Measurements from ENCODE around the gene CYP46A1.

Gene CYP46A1

DNA sequence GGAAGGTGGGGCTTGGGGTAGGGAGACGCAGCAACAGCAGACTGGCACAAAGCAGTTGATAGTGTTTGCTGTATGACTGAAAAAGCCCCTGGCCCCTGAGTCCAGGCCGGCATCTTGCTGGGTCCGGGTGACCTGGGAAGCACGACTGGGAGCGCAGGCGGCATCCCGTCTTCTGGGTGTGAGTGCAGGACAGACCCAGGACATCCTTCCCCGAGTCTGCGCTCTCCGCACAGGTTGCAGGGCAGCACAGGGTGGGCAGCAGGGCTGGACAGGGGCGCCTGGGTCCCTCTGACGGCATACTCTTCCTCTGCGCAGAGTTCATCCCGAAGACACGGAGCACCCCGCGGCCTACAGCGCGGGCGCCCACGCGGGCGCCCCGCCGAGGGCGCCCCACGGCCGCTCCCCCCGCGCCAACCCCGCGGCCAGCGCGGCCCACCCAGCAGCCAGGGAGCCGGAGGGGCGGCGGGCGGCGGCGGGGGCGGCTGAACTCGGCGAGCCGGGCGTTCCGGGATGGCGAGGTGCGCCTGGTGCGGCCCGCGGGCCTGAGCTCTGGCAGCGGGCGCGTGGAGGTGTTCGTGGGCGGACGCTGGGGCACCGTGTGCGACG lies 9.2 kb upstream of the CYP46A1 start:
- no peak for DNase-seq

DNA sequence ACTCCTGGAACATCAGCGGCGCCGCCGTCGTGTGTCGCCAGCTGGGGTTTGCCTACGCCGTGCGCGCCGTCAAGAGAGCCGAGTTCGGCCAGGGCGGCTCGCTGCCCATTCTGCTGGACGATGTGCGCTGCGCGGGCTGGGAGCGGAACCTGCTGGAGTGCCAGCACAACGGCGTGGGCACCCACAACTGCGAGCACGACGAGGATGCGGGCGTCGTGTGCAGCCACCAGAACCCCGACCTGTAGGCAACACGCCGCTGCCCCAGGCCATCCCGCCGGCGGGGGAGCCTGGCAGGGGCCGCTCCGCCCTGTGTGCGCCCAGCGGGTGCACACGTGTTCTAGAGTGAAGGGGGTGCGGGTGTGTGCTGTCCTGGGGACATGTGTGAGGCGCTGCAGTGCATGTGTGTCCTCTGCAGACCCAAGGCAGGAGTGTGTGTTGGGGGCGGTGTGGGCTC lies 8.7 kb upstream of the CYP46A1 start:
- DNase-seq: no peak

DNA sequence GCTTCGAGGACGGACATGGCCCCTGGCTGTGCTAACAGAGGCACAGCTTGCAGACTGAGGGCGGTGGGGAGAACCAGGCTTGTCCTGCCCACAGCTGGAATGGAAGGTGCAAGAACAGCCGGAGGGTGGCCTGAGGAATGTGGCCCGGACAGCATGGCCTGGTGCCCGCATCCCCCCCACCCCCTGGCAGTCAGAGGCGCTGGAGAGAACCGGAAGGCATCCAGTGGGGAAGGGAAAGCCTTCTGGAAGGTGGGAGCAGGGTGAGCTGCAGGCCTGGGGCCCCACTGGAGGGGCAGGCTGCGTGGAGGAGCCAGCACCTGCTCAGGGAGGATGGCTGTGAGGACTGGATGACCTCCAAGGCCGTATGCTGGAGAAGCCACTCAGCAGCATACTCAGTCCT lies 8.1 kb upstream of the CYP46A1 start:
- DNase-seq: no peak

DNA sequence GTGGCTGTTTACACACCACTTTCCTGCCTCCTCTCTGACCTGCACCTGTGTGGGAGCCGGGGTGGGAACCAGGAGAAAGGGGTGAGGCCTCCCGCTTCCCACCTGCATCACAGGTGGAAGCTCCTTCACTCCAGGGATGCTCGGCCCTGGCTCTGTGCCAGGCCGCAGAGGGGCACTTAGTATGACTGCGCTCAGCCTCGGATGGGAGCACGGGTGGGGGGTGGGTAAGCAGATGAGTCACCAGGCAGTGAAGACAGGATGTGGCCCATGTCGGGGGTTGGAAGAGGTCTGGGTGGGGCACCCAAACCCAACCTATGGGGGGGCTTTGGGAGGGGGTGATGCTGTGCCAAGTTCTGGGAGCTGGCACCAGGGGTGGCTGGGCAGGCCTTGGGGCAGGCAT lies 7.4 kb upstream of the CYP46A1 start:
- peak; percentile 11 for DNase-seq

DNA sequence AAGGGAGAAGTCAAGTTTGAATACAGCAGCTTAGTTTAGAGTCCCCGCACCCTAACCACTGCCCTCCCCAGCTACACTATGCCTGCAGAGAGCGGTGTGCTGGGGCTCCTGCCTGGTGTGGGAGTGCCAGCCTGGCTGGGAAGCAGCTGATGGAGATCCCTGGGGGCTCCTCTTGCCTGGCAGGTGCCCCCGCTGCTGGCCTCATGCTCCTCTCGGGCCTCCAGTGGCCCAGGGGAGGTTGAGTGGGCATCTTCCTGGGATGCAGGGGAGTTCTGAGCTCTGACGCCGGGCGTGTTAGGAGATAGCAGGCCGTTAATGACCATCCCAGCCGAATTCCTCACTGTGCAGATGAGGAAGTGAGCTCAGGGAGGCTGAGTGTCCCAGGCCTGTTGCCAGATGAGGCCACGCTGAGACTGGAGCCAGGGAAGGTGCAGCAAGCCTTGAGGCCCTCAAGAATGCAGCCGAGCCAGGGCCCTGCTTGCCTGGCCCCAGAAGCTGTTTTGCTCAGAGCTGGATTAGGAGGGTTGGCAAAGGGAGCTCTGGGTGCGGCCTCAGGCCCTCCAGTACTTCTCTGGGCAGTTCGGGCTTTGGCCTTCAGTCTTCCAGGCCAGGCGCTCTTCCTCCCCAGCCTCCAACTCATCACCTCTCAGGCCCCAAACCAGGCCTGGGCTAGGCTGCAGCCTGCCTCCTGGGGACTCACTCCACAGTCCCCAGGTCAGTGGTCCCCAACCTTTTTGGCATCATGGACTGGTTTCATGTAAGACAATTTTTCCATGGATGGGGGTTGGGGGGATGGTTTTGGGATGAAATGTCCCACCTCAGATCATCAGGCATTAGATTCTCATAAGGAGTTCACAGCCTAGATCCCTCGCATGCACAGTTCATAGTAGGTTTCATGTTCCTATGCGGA lies 6.6 kb upstream of the CYP46A1 start:
- DNase-seq: no peak

DNA sequence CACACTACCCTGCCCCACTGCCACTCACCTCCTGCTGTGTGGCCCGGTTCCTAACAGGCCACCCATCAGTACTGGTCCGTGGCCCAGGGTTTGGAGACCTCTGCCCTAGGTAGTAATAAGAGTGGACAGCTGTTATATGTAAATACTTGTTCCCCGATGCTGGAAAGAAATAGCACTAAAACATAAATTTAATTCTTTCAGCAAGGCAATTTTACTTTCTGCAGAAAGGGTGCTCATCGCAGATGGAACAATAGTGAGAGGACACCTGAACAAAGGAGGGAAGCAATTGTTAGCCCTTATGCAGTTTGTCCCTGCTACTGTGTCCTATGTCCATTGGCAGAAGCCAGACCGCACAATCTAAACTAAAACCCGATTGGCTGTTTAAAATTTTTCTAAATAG lies 5.9 kb upstream of the CYP46A1 start:
- no peak for DNase-seq

DNA sequence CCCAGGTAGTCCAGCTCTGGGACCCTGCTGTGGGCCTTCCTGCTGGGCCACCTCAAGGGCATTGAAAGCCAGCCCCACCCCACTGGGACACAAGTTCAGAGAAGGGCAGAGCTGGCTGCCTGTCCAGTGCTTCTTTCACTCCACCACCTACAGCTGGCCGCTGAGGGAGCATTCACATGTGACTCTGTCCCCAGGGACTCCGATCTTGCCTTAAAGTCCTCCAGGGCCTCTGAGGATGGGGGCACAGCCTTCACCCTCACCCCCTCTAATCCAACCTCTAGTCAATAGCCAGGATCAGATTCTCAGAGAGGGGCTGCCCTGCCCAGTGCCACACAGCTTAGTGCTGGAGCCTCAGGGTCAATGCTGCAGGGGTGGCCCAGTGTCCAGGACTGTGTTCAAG lies 5.0 kb upstream of the CYP46A1 start:
- DNase-seq: no peak

DNA sequence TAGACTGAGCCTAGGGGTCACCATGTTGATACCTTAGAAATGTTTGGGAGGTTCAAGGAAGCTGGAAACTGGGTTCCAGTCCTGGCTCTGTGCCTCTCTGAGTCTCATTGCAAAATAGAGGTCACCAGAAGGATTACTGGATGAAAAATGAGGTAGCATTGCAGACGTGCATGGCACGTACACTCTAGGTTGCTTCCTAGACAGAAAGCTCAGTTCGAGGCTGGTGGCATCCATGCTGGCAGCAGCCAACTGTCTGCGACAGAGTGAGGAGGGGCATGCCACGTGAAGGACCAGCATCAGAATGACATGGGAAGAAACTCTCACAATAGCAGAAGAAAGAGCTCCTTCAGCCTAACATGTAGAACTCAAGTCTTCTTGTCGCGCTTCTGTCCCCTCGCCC lies 4.6 kb upstream of the CYP46A1 start:
- no peak for DNase-seq

DNA sequence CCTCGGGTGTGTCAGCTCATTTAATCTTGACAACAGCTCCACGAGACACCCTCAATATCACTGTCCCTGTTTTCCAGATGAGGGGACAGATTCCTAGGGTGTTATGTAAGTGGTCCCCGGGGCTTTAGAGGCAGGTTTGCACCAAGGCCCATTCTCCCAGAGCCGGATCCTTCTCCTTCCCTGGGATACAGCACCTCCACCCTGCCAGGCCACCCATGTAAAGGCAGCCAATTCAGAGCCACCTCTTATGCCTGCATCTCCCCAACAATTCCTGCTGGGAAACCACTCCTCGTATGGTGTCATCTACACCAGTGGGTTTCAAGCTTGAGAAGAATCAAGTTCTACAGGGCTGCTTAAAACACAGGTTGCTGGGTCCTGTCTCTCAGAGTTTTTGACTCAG lies 4.1 kb upstream of the CYP46A1 start:
- DNase-seq: no peak

GRCh38 chr14:99681101-99681831 lies 2.8 kb upstream of the CYP46A1 start:
- no peak for DNase-seq

- DNase-seq: no peak
Observed at GRCh38 chr14:99681832-99682148, 2.3 kb upstream of the CYP46A1 start.

DNA sequence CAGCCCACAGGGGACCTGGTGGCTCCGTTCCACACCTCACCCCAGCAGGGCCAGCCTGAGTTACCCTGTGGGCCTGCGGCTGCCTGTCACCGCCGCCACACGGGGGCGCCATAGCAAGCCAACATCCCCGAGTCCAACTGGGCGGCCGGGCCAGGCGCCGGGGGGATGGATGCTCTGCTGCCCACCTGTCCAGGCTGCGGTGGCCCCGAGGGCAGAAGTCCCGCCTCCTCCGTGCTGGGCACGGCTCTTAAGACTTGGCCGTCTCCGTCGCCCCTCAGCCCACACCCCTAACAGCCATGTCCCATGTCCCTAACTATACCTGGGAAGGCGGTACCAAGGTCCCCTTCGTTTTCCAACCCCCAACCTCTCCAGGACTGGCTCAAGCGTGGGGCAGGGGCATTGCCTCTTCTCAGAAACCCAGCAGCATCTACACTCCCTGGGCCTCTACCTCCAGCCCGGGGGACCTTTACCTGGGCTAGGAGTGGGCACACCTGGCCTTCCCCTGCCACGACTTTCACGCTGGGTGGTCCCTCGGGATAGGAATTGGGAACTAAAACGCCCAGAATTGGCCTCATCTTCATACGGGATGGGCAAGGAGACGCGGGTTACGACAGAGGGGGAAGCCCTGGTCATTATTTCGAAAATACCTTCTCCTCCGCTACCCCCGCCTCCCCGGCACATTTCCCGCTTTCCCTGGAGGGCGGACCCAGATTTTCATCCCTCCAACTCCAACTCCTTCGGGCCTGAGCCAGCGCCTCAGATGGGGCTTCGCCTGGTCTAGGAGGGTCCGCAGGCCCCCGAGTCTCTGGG lies 1.1 kb upstream of the CYP46A1 start:
- peak; percentile 82 for DNase-seq

- DNase-seq: no peak
Observed at GRCh38 chr14:99684410-99684934, 374 bp downstream of the CYP46A1 start.

DNA sequence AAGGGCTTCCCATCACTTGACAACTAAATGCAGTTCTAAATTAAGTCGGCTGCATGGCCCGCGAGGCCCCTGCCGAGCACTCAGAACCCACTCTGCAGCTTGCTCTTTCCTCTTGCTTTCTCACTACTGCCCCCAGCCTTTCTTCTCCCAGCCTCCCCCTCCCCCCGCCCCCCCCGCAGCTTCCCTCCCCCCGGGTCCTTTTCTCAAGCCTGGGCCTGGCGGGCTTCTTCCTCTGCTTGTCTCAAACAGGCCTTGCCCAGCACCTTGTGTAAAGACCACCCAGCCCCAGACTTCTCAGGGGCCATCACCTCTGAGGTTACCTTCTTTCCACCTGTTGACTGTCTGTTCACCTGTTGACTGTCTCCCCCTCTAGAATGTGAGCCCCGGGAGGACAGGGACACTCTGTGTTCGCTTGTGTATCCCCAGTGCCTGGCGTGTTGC lies 1.1 kb downstream of the CYP46A1 start:
- no peak for DNase-seq

DNA sequence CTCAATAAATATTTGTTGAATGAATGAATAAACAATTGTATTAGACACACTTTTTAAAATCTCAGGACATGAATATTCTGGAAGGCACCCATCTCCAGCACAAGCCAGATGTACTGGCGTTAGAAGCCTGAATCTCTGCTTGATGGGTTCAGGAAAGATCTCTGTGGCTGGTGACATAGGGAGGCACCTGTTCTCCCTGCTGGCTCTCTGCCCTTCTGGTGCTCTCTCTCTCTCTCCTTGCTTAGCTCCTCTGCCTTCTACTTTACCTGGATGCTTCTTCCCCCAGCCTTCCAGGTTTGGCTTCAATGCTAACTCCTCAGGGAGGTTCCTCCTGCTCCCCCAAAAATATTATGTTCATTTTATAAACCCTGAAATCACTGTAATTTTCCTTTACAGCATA lies 1.5 kb downstream of the CYP46A1 start:
- DNase-seq: no peak

- DNase-seq: no peak
Observed at GRCh38 chr14:99686557-99687283, 2.6 kb downstream of the CYP46A1 start.

DNA sequence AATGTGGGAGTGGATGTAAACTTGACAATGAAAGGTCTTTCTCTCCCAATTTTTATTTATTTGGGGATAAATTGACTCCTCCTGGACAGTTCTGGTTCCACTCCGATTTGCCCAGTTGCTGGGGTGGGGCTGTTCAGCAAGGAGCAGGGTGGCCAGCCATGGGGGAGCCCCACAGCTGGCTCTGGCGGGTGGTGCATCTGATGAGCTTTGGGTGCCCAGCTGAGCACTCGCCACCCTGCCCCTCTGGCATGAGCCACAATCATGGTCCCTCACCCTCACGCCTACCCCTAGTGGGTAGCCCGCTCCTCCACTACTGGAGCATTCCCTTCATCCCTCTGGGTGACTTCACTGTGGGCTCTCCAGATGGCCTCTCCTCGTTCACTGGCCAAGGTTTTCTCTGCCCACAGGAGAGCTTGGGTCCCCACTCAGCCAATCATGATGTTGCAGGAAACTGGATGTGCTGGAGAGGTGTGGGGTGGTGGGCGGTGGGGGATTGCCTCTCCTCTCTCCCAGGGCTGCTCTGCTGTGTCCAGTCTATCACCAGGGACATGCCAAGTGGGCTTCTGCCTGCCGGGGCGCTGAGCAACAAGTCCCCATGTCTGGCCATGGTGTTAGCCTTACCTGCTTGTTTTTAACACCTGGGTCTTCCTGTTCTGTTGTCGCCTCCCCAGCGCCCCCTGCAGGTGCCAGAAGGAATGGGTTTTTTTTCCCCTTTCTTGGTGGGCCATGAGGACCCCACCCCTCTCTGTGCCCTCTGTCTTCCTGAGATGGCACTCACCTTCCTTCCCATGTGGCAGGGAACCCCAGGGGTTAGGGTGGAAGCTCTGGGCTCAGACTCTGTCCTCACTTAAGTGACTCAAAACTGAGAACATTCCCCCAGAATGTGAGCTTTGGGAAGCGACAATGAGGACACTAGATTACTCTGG lies 3.4 kb downstream of the CYP46A1 start:
- DNase-seq: peak; percentile 31

DNA sequence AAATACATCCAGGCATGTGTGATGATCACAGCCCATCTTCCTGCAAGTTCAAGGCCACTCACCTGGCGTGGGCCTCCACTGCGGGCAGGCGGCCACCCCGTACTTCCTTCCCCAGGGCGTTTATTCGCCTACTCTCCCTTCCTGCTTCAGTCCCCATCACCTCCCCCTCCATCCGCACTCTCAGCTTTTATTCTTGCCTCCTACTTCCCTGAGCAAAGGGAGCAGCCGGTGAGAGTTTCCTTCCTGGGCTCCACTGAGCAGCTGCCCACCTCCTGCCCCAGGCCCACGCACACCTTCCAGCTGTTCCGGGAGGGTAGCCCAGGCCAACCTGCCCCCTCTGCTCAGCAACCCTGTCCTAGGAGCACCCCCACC lies 4.1 kb downstream of the CYP46A1 start:
- no peak for DNase-seq

DNA sequence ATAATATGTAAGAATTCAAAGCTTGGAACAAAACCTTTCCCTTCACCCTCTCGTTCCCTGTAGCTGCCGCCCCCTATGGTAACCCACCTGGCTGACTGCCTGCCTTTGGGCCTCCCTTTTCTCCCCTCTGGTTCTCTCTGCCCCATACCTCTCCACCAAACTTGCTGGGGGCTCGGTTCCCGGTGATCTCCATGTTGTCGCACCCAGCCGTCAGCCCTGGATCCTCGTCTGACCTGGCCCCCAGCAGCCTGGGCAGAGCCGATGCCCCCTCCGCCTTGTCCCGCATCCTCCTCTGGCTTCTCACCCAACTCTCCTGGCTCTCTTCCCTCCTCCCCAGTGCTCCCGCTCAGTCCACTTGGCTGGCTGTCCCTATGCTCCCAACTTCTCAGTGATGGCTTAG lies 4.5 kb downstream of the CYP46A1 start:
- DNase-seq: no peak

GRCh38 chr14:99689266-99690236 lies 5.5 kb downstream of the CYP46A1 start:
- no peak for DNase-seq
